HG03196 (cell line): ENCODE data around the gene VPS18.

ENCODE experiments used
- ATAC-seq: cut with Tn5 transposase; IDR thresholded peaks from one replicate; pipeline ENCODE4 v1.9.1; 2021; ENCODE audit not compliant: unreplicated experiment

VPS18 gene

DNA sequence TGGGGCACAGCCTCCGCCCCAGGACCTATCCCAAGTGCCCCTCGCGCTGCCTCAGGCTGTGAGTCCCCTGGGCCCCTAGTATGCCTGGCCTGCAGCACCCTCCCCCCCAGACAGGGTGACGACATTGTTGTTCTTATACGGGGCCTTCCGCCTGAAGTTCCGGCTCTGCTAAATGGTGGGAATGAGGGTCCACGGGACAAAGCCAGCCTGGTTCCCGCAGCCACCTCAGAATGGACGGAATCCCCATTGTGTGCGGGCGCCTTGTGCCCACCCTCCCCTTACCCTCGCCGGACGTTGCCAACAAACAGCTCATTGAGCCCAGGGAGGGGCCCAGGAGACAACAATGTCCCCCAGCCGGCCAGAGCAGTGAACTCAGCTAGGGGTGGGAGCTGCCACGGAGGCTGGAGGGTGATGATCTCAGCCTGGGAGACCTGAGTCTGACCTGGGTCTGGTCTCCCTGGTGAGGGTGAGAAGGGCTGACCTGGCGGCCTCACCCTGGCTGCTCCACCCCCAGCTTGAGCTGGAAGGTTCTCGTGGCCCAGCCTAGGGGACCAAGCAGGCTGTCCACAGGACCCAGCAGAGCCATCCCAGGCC lies 24.6 kb downstream of the VPS18 start:
- ATAC-seq: no peak

DNA sequence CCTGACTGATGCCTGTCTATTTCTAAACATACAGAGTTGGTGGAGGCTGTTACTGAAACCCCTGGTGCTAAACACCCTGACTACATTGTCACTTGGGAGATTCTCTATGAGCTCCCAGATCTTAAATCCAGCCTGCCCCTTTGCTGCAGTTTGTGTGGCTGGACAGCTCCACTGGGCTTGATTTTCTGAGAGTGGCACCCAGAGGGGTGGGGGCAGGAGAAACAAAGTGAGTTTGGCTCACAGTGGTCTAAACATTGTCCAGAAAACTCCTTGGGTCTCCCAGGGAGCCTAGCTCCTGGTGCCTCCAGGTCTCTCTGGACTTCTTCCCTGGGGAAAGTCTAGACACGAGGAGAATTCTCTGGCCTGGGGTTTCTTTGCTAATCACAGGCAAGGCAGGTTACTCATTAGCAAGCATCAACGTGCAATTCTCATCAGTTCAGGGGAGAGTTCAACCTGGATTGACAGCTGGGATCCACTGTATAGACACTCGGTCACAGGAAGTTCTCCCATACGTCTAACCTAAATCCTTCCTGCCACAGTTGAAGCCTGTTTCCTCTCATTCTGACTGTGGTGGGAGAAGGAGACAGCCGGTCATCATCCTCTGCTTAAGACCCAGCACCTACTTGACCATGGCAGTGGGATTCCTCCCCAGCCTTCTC lies 27.8 kb downstream of the VPS18 start:
- ATAC-seq: no peak

DNA sequence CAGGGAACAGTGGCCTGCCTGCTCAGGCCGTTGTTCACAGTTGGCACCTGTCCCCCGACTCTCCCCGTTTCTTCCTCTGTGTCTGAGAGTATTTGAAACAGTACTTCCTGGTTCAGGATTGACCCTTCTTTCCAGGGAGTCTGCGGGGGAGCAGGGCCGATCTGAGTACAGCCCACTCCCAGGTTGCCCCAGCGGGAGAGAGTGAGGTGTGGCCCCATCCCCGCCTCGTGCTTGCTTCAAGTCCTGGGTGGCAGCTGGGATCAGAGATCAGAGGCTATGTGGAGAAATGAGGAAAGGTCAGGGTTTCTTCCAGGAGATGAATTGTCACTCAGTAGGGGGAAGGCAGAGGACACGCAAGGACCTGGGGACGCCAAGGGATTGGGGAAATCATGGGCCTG lies 28.4 kb downstream of the VPS18 start:
- ATAC-seq: no peak

DNA sequence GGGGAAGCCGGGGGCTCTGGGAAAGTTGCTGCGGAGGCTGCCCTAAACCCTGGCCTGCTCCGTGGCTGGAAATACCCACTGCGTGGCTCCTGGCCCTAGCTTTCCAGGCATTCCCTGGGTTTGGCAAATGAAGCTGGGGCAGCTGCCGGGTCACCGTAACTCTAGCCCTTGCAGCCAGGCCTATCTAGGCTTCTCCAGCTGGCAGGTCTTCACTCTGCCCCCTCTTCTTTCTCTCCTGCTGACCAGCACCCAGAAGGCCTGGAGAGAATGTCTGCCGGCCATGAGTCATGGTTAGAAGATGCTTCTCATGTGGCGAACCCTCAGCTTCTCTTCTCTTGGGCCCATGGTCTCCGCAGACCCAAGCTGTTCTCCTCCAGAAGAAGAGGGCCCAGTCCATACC lies 29.3 kb downstream of the VPS18 start:
- ATAC-seq: no peak

GRCh38 chr15:40925495-40925862 lies 31.2 kb downstream of the VPS18 start:
- ATAC-seq: no peak

DNA sequence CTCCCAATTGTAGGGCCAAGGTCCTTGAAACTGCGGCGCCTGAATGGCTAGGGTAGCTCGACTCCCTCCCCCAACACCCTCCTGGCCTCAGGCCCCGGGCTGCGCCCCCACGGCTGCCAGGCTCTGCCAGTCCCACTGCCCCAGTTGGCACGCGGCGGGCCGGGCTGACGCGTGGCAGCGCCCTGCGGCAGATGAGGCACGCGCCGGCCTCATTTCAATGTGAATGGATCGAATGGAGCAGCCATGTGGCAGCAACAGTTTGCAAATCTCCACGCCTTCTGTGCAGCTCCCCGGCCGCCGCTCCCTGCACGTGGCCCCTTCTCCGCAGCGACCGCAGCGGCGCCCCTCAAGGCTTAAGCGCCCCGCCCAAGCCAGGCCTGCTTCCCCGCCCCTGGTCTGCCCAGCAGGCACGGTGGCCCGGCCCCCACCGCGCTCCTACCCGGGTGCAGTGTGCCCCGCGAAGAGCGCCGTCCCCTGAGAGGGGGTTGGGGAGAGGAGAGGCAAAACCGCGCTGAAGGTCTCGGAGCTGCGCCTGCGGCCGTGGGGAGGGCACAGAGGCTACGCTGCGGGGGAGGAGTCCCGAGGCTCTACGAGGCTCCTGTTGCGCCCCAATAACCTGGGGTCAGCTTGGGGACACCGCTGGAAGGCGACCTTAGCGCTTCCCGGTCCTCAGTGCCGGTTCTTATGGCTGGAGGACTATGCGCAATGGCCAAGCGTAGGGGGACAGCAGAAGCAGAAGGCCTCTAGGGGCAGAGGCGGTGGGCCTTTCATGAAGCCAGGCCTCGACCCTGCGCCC lies 31.8 kb downstream of the VPS18 start:
- ATAC-seq: no peak

GRCh38 chr15:40926659-40927494 lies 32.6 kb downstream of the VPS18 start:
- ATAC-seq: no peak

- no peak for ATAC-seq
Observed at GRCh38 chr15:40927495-40927872, 33.2 kb downstream of the VPS18 start.

- ATAC-seq: no peak
Observed at GRCh38 chr15:40927873-40928806, 33.9 kb downstream of the VPS18 start.

DNA sequence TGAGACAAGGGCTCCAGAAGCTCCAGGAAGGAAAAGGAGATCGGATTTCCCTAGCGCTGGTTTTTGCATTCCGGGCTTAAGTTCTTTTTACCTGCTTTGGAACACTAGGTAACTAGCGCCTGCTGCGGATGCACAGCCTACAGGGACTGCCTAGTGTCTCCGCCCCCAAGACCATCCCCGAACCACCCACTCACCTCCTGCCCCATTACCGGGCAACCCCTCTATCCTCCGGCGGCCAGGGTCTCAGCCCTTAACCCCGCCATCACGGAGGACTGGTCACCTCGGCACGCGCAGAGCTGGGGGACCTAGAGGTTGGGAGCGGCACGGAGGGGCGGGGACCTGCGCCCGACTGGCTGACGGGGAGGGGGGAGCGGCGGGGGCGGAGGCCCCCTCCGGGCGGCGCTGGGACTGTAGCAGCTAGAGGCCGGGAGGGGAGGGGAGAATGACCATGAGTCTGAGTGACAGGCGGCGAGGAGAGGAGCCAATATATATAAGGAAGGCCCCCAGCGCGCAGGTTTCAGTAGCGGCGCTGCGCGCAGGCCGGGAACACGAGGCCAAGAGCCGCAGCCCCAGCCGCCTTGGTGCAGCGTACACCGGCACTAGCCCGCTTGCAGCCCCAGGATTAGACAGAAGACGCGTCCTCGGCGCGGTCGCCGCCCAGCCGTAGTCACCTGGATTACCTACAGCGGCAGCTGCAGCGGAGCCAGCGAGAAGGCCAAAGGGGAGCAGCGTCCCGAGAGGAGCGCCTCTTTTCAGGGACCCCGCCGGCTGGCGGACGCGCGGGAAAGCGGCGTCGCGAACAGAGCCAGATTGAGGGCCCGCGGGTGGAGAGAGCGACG lies 34.8 kb downstream of the VPS18 start, which contains the start of gene DLL4:
TSS of gene DLL4 (plus strand) at position 520 of the 839 bp plus-strand sequence. CDS start 329 bp downstream, outside the sequence.
- ATAC-seq: no peak

DNA sequence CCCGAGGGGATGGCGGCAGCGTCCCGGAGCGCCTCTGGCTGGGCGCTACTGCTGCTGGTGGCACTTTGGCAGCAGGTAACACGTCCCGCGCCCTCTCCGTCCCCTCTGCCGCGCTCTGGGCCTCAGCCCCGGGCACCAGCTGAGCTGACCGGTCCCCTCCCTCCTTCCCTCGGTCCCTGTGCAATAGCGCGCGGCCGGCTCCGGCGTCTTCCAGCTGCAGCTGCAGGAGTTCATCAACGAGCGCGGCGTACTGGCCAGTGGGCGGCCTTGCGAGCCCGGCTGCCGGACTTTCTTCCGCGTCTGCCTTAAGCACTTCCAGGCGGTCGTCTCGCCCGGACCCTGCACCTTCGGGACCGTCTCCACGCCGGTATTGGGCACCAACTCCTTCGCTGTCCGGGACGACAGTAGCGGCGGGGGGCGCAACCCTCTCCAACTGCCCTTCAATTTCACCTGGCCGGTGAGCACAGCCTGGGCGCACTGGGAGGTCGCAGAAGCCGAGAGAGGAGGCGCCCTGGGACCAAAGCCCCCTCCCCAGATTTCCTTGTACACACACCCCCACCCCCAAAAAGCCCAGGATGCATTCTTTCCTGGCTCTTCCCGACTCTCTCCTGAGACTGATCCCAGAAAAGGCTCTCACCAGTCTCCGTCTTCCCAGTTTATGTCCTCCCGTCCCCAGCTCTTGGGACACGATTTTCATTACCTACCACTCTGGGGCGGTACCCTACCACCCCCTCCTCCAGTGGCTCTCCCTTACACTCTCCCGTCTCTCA lies 35.6 kb downstream of the VPS18 start:
- no peak for ATAC-seq

- ATAC-seq: no peak
Observed at GRCh38 chr15:40930430-40931299, 36.4 kb downstream of the VPS18 start.

DNA sequence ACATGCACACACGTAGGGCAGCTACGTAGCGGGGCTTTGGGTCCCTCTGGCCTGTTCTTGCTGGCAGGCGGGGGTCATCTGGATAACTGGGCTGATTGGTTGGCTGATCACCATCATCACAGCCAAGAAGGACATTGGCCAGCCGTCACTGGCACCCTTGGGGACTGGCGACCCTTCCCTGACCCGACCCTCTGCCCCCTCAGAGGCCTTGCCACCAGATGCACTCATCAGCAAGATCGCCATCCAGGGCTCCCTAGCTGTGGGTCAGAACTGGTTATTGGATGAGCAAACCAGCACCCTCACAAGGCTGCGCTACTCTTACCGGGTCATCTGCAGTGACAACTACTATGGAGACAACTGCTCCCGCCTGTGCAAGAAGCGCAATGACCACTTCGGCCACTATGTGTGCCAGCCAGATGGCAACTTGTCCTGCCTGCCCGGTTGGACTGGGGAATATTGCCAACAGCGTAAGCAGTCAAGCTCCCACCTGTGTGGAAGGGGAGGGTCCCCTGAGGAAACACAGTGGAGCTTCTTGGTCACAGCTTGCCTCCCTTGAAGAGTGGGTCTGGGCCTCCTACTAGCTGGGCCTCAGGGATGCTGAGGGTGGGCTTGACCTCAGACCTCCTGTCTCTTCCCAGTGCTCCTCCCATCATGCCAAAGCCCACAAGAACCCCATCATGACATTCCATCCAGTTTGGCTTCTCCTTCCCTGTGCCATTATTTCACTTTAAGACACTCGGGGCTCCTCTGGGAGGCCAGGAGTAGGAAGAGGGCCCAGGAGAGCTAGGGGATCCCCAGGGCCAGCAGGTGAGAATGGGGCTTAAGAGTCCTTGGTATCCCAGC lies 37.3 kb downstream of the VPS18 start:
- ATAC-seq: no peak

GRCh38 chr15:40932156-40932555 lies 37.9 kb downstream of the VPS18 start:
- no peak for ATAC-seq

GRCh38 chr15:40932649-40933516 lies 38.6 kb downstream of the VPS18 start:
- no peak for ATAC-seq

DNA sequence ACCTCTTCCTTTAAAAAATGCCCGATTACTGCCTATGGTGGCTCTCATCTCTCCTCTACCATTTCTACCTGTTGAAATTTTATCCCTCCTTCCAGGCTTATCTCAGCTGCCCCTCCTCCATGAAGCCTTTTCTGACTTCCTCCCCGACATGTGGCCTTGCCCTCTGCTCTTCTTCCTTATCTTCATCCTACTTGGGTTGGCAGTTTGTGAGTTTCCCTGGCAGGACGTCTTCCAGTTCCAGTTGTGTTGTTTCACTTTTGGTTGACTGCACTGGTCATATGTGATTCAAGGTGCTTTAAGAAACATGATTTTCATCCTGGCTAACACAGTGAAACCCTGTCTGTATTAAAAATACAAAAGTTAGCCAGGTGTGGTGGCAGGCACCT lies 39.3 kb downstream of the VPS18 start:
- ATAC-seq: no peak
